BJ (cell line): Measurements from ENCODE around the gene TMEM94. TPM values are rescaled to one million over a fixed set of nuclear protein-coding genes. Genes with fewer than 3 reads are reported as not detected.

Source experiments
- CTCF ChIA-PET: fragments of 350-600 bp; formaldehyde crosslinking; extraction: SDS; loops from one replicate; lab custom pipeline; 2021; ENCODE audit warnings: antibody characterized with exemption, inconsistent platforms; lab: Yijun Ruan, JAX
- POLR2A ChIA-PET: fragments of 300-600 bp; sonication (Branson Sonifier 250); formaldehyde crosslinking; extraction: SDS; loops from one replicate; lab custom pipeline; 2021; ENCODE audit warnings: antibody characterized with exemption; lab: Charles Lee
- DNase-seq: peaks from one replicate; pipeline ENCODE4 v3.0.0-alpha.2; 2011; ENCODE audit warnings: low read depth
- H3K27me3 ChIP-seq: 2 replicates; pipeline ENCODE4 v1.6.0; 2011; ENCODE audit warnings: low read length; ENCODE audit not compliant: control insufficient read depth, insufficient read depth
- H3K36me3 ChIP-seq: 2 replicates; pipeline ENCODE4 v1.5.1; 2011; ENCODE audit warnings: low read length; ENCODE audit not compliant: control insufficient read depth, insufficient read depth
- H3K4me3 ChIP-seq: 2 replicates; pipeline ENCODE4 v1.5.1; 2011; ENCODE audit warnings: low read depth, mild to moderate bottlenecking, control low read depth, low read length
- CTCF ChIP-seq: IDR thresholded peaks from 2 replicates; pipeline ENCODE4 v1.5.1; 2011; ENCODE audit warnings: low read depth, mild to moderate bottlenecking, control low read depth, inconsistent platforms, low read length, moderate library complexity; ENCODE audit not compliant: insufficient read depth
- polyA plus RNA-seq: library from polyadenylated mRNA; depleted of rRNA; stranded (reverse); fragments of >200 nt; gene quantifications from 2 replicates; pipeline ENCODE4 v1.2.3, GENCODE V29; 2011

Gene TMEM94
- polyA plus RNA-seq, 1 experiment = 35.5 TPM

GRCh38 chr17:75507733-75508719 lies 51.6 kb downstream of the TMEM94 start:
- no peak for DNase-seq
- Histone ChIP-seq H3K36me3 (peaks cover 23% of the 10 kb centered on the region), H3K27me3 (no peaks in the 10 kb centered on the region), H3K4me3 (no peak overlapping the region)
- ChIA-PET POLR2A (interaction anchor here (0.5 kb wide), 1 partner anchor 52 kb away, joined by 4 read pairs; no protein-coding TSS in a partner anchor), CTCF (interaction anchor here (0.9 to 1.7 kb wide), 3 partner anchors 11 to 93 kb away, joined by 3 to 5 read pairs (median 3); no protein-coding TSS in a partner anchor)
- TF ChIP-seq CTCF = no peak

- POLR2A ChIA-PET = interaction anchor here (0.5 kb wide), 1 partner anchor 53 kb away, joined by 4 read pairs; no protein-coding TSS in a partner anchor
- CTCF ChIA-PET = interaction anchor here (0.9 to 1.7 kb wide), 3 partner anchors 10 to 92 kb away, joined by 3 to 5 read pairs (median 3); no protein-coding TSS in a partner anchor
- no peak for TF ChIP-seq CTCF
- no peak for DNase-seq
- H3K27me3 ChIP-seq = no peaks in the 10 kb centered on the region
- H3K4me3 ChIP-seq = no peak overlapping the region
- peaks cover 22% of the 10 kb centered on the region for H3K36me3 ChIP-seq
Observed at GRCh38 chr17:75508931-75509361, 52.5 kb downstream of the TMEM94 start.

- peaks cover 17% of the 10 kb centered on the region for H3K36me3 ChIP-seq
- no peaks in the 10 kb centered on the region for H3K27me3 ChIP-seq
- no peak for TF ChIP-seq CTCF
- no peak for DNase-seq
- CTCF ChIA-PET = interaction anchor here (0.9 to 1.3 kb wide), 2 partner anchors 9 to 15 kb away, joined by 3 to 5 read pairs; no protein-coding TSS in a partner anchor
- no peak overlapping the region for H3K4me3 ChIP-seq
- POLR2A ChIA-PET = no interaction called here
Observed at GRCh38 chr17:75509528-75510258, 53.3 kb downstream of the TMEM94 start.

- ChIA-PET POLR2A (no interaction called here), CTCF (interaction anchor here (0.7 to 1.1 kb wide), 2 partner anchors 88 to 90 kb away, joined by 3 read pairs; no protein-coding TSS in a partner anchor)
- Histone ChIP-seq H3K27me3 (no peaks in the 10 kb centered on the region), H3K36me3 (peaks cover 14% of the 10 kb centered on the region), H3K4me3 (no peak overlapping the region)
- no peak for TF ChIP-seq CTCF
- no peak for DNase-seq
Observed at GRCh38 chr17:75511270-75511609, 54.8 kb downstream of the TMEM94 start.
